Mononuclear cell (primary cell): Measurements from ENCODE around the gene PUDP. TPM values are rescaled to one million over a fixed set of nuclear protein-coding genes. Genes with fewer than 3 reads are reported as not detected.

Source experiments
- H3K27me3 ChIP-seq: 2 replicates; pipeline ENCODE4 v1.6.0; 2011; ENCODE audit warnings: low read length, control low read depth; ENCODE audit not compliant: insufficient read depth
- H3K4me1 ChIP-seq: 2 replicates; pipeline ENCODE4 v1.5.1; 2011; ENCODE audit warnings: mild to moderate bottlenecking, low read length, control low read depth; ENCODE audit not compliant: insufficient read depth
- H3K4me3 ChIP-seq: 2 replicates; pipeline ENCODE4 v1.5.1; 2011; ENCODE audit warnings: mild to moderate bottlenecking, low read length, moderate library complexity
- H3K9me3 ChIP-seq: 2 replicates; pipeline ENCODE4 v1.5.1; 2011; ENCODE audit warnings: low read depth, mild to moderate bottlenecking, control low read depth, low read length
- total RNA-seq: library from RNA; depleted of rRNA; stranded (reverse); fragments of >200 nt; gene quantifications from one replicate; pipeline ENCODE4 v1.2.3, GENCODE V29; 2012

The PUDP gene
- total RNA-seq, 1 donor: 3.6 TPM

GRCh38 chrX:7158468-7158990 lies 10.6 kb upstream of the PUDP start:
- H3K9me3 ChIP-seq: no peaks in the 10 kb centered on the region
- H3K4me1 ChIP-seq: no peaks in the 10 kb centered on the region
- H3K4me3 ChIP-seq: no peak overlapping the region
- no peaks in the 10 kb centered on the region for H3K27me3 ChIP-seq

- no peaks in the 10 kb centered on the region for H3K9me3 ChIP-seq
- H3K27me3 ChIP-seq: no peaks in the 10 kb centered on the region
- no peak overlapping the region for H3K4me3 ChIP-seq
- H3K4me1 ChIP-seq: no peaks in the 10 kb centered on the region
Measured at GRCh38 chrX:7156879-7157278, 8.9 kb upstream of the PUDP start.

DNA sequence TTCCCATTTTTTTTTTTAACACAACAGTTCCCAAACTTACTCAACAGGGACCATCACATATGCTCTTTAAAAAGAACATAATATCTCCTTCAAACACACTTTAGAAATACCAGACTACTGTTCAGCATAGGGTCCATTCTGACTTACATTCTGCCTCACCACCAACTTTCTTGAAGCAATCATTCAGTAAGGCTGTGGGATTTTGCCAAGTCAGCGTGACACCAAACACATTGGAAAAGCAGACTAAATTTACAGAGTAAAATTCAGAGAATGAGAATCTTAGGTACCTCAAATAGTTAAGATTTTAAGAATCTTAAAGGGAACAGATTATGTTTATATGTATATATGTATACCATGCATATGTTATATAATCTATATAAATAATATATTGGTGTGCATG lies 7.2 kb upstream of the PUDP start:
- Histone ChIP-seq H3K27me3 (no peaks in the 10 kb centered on the region), H3K4me3 (no peak overlapping the region), H3K4me1 (no peaks in the 10 kb centered on the region), H3K9me3 (no peaks in the 10 kb centered on the region)

- Histone ChIP-seq H3K9me3 (no peaks in the 10 kb centered on the region), H3K27me3 (no peaks in the 10 kb centered on the region), H3K4me3 (no peak overlapping the region), H3K4me1 (no peaks in the 10 kb centered on the region)
Measured at GRCh38 chrX:7154041-7154597, 6.2 kb upstream of the PUDP start.

GRCh38 chrX:7153231-7153630 lies 5.3 kb upstream of the PUDP start:
- Histone ChIP-seq H3K9me3 (no peaks in the 10 kb centered on the region), H3K4me1 (no peaks in the 10 kb centered on the region), H3K4me3 (no peak overlapping the region), H3K27me3 (no peaks in the 10 kb centered on the region)

DNA sequence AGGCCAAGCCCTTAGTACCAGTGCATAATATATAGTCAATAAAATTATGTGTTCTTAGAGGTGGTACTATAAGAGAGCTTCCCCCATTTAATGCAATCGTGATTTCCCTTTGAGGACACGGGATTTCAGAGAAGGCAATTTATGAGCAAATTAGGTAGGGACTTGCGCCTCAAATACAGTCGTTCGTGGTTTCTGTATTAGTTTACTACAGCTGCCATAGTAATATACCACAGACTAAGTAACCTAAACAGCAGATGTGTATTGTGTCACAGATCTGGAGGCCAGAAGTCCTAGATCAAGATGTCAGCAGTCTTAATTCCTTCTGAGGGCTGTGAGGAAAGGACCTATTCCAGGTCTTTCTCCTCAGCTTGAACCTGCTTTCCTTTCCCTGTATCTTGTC lies 1.5 kb upstream of the PUDP start:
- Histone ChIP-seq H3K4me3 (no peak overlapping the region), H3K9me3 (no peaks in the 10 kb centered on the region), H3K27me3 (no peaks in the 10 kb centered on the region), H3K4me1 (peaks cover 22% of the 10 kb centered on the region)

DNA sequence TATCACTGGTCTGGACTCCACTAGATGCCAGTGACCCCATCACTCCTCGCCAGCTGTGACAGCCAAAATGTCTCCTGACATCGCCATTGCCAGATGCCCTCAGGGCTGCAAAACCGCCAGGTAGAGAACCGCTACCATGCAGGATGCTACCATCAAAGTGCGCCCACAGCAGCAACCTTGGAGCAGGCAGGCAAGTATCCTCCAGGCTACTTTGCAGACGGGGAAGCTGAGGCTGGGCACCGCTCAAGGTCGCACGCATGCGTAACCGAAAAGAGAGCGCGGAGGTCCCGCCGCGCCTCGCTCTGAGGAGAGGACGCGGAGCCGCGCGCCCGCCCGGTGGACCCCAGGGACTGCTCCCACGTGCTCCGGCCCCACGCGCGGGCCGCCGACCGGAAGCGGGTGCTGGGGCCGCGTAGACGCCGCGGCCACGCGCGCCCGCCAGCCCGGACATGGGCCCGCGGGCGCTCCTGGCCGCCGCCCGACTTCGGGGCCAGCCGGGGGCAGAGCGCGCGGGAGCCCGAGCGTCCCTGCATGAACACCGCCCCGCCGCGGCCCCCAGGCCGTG lies 458 bp downstream of the PUDP start, which contains the start of gene STS:
Gene STS (plus strand): TSS at position 300 of the 565 bp plus-strand sequence. CDS start 105,488 bp downstream, outside the sequence.
- Histone ChIP-seq H3K9me3 (no peaks in the 10 kb centered on the region), H3K4me1 (peaks cover 22% of the 10 kb centered on the region), H3K27me3 (no peaks in the 10 kb centered on the region), H3K4me3 (peak within 1 kb of the TSS; percentile 91)

DNA sequence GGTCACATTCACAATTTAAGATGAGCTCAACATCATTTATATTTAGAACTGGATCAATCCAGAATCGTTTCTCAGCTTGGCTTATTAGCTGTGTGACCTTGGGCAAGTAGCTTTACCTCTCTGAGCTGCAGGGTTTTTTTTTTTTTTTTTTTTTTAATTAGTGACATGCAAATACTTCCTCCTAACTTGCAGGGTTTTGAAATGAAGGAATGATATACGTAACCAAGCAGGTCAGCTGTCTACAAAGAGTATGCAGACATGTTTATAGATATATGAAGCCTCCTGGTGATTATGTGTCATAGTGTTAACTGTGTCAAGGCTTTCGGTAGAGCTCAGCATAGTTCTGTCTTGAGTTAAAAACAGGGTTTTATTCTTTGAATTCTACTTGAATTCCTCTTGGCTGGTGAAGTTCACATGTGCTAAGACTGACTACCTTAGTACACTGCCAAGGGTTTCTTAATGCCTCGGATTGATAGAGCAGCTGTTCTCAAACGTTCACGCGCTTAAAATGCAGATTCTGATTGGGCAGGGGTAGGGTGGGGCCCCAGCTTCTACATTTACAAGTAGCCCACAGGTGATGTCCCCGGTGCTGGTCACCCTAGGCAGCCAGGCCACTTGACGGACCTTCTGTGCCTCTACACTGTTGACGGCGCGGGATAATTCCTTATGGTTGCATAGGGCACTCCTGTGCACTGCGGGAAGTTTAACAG lies 1.1 kb downstream of the PUDP start:
- peaks cover 22% of the 10 kb centered on the region for H3K4me1 ChIP-seq
- H3K27me3 ChIP-seq: no peaks in the 10 kb centered on the region
- peak overlapping the region; percentile 91 for H3K4me3 ChIP-seq
- no peaks in the 10 kb centered on the region for H3K9me3 ChIP-seq

DNA sequence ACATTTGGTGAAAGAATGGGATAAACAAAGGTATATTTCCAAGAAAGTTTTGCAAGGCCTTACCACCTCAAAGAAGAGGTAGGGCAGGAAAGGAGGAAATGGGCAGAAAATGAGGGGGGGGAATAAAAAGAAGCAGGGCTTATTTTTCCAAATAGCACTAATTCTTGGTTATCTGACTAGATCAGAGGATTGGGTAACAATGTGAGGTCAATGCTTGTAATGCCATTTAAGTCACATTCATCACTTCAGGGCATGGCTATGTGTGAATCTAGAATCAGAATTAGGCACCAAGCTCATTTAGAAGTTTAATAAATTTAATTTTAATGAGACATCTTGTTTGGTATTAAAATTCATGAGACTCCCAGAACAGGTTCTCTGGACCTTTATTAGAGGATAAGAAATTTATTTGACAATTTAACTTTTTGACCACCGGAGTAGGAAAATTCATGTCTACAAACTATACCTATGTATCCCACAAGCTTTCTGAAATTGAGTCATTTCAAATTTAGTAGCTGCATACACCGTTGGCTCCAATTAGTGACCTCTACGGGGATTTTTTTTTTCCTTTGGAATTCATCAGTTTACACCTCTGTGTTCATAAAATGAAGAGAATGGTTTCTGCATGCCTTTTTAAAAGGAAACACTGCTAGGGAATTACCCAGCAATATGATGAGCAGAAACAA lies 1.8 kb downstream of the PUDP start:
- Histone ChIP-seq H3K9me3 (no peaks in the 10 kb centered on the region), H3K27me3 (no peaks in the 10 kb centered on the region), H3K4me3 (no peak overlapping the region), H3K4me1 (peaks cover 22% of the 10 kb centered on the region)

DNA sequence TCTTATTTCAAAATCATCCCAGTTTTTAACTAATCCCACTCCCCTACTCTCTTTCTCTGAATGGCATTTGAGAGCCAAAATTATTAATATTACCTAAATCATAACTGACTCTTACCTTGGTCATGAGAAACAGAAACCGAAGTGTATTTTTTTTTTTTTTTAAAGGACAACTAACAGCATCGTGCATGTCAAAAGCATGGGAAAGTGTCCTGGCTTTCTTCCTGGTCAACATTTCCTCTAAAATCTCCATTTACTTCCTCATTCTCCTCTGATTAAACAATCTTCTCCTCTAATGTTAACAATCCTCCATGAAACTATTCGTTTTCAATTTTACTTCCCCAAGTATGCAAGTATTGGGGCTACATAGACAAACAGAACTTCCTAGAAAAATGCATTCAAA lies 2.5 kb downstream of the PUDP start:
- no peak overlapping the region for H3K4me3 ChIP-seq
- H3K4me1 ChIP-seq: peaks cover 22% of the 10 kb centered on the region
- H3K27me3 ChIP-seq: no peaks in the 10 kb centered on the region
- H3K9me3 ChIP-seq: no peaks in the 10 kb centered on the region

DNA sequence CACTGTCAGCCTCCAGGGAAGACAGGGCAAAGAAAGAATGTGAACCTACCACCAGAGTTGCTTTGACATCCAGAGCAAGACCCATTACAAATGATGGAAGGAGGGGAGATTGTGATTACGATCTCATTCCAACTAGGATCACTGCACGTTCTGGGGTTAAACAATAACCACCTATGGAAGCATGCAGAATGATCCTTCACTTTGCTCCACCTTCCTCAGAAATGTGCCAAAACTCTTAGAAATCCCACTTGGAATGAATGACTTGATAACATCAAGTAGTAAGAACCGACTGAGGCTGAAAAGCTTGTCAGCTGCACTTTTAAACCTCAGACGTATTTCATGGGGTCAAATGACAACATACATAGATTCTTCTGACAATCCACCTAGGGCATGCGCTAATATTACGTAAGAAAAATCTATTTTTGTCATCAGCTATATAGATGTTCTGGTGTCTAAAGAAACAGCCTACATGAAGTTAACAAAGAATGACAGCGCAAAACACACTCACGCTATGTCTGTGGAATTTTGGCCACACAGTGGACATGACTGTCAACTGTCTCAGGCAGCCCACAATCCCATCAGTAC lies 3.9 kb downstream of the PUDP start:
- Histone ChIP-seq H3K4me1 (peaks cover 22% of the 10 kb centered on the region), H3K9me3 (no peaks in the 10 kb centered on the region), H3K27me3 (no peaks in the 10 kb centered on the region), H3K4me3 (no peak overlapping the region)

- H3K4me3 ChIP-seq: no peak overlapping the region
- peaks cover 22% of the 10 kb centered on the region for H3K4me1 ChIP-seq
- H3K9me3 ChIP-seq: no peaks in the 10 kb centered on the region
- H3K27me3 ChIP-seq: no peaks in the 10 kb centered on the region
Measured at GRCh38 chrX:7143076-7143475, 4.9 kb downstream of the PUDP start.

GRCh38 chrX:7139202-7140081 lies 8.5 kb downstream of the PUDP start:
- H3K27me3 ChIP-seq: no peaks in the 10 kb centered on the region
- H3K4me1 ChIP-seq: no peaks in the 10 kb centered on the region
- no peaks in the 10 kb centered on the region for H3K9me3 ChIP-seq
- H3K4me3 ChIP-seq: no peak overlapping the region

- Histone ChIP-seq H3K4me3 (no peak overlapping the region), H3K9me3 (no peaks in the 10 kb centered on the region), H3K4me1 (peaks cover 16% of the 10 kb centered on the region), H3K27me3 (no peaks in the 10 kb centered on the region)
Measured at GRCh38 chrX:7134981-7135380, 13.0 kb downstream of the PUDP start.
